ENCODE data around the gene AGAP5.

Gene AGAP5

GRCh38 chr10:73734796-73735305 lies 36.9 kb upstream of the AGAP5 start:
- H3K4me3 ChIP-seq (ENCODE audit: low read length): no peak overlapping the region
- TF ChIP-seq, protein P1, sequence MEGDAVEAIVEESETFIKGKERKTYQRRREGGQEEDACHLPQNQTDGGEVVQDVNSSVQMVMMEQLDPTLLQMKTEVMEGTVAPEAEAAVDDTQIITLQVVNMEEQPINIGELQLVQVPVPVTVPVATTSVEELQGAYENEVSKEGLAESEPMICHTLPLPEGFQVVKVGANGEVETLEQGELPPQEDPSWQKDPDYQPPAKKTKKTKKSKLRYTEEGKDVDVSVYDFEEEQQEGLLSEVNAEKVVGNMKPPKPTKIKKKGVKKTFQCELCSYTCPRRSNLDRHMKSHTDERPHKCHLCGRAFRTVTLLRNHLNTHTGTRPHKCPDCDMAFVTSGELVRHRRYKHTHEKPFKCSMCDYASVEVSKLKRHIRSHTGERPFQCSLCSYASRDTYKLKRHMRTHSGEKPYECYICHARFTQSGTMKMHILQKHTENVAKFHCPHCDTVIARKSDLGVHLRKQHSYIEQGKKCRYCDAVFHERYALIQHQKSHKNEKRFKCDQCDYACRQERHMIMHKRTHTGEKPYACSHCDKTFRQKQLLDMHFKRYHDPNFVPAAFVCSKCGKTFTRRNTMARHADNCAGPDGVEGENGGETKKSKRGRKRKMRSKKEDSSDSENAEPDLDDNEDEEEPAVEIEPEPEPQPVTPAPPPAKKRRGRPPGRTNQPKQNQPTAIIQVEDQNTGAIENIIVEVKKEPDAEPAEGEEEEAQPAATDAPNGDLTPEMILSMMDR (IDR thresholded peaks at IDR 0.05; ENCODE audit: insufficient read depth, low read depth, low read length, missing control alignments): no peak
- DNase-seq (ENCODE audit: low read depth): no peak

GRCh38 chr10:73734028-73734720 lies 36.3 kb upstream of the AGAP5 start:
- TF ChIP-seq, protein P1 (IDR thresholded peaks at IDR 0.05; ENCODE audit: insufficient read depth, low read depth, low read length, missing control alignments): no peak
- DNase-seq (ENCODE audit: low read depth): no peak
- no peak overlapping the region for H3K4me3 ChIP-seq (ENCODE audit: low read length)

DNA sequence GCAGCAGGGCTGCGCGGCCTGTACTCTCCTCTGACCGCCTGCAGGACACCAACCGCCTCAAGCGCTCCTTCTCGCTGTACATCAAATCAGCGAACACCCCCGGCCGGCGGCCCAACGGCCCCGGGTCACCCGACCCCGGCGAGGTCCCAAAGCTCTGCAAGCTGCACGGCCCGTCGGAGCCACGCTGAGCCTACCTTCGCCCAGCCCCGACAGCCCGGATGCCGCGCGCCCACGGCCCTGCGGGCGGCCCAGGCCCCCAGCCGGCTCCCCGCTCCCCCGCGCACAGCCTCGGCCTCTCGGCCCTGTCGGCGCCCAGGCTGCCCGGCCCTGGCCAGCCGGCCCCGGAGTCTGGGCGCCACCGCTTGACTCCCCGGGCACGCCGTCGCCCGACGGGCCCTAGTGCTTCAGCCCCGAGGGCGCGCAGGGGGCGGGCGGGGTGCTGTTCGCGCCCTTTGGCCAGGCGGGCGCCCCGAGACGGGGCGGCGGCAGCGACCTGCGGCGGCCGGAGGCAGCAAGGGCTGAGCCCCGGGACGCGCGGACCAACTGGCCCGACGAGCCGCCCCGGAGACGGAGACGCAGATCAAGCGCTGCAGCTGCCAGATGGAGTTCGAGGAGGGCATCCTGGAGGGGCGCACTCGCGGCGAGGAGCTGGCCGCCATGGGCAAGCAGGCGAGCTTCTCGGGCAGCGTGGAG lies 35.2 kb upstream of the AGAP5 start:
- TF ChIP-seq, protein P1 (IDR thresholded peaks at IDR 0.05; ENCODE audit: insufficient read depth, low read depth, low read length, missing control alignments): no peak
- H3K4me3 ChIP-seq (ENCODE audit: low read length): no peak overlapping the region
- no peak for DNase-seq (ENCODE audit: low read depth)

- H3K4me3 ChIP-seq (ENCODE audit: low read length): no peak overlapping the region
- TF ChIP-seq, protein P1 (IDR thresholded peaks at IDR 0.05; ENCODE audit: insufficient read depth, low read depth, low read length, missing control alignments): no peak
- DNase-seq (ENCODE audit: low read depth): no peak
Observed at GRCh38 chr10:73732426-73732825, 34.5 kb upstream of the AGAP5 start.

- no peak for DNase-seq (ENCODE audit: low read depth)
- H3K4me3 ChIP-seq (ENCODE audit: low read length): no peak overlapping the region
- TF ChIP-seq, protein P1 (IDR thresholded peaks at IDR 0.05; ENCODE audit: insufficient read depth, low read depth, low read length, missing control alignments): no peak
Observed at GRCh38 chr10:73731588-73732375, 33.9 kb upstream of the AGAP5 start.

DNA sequence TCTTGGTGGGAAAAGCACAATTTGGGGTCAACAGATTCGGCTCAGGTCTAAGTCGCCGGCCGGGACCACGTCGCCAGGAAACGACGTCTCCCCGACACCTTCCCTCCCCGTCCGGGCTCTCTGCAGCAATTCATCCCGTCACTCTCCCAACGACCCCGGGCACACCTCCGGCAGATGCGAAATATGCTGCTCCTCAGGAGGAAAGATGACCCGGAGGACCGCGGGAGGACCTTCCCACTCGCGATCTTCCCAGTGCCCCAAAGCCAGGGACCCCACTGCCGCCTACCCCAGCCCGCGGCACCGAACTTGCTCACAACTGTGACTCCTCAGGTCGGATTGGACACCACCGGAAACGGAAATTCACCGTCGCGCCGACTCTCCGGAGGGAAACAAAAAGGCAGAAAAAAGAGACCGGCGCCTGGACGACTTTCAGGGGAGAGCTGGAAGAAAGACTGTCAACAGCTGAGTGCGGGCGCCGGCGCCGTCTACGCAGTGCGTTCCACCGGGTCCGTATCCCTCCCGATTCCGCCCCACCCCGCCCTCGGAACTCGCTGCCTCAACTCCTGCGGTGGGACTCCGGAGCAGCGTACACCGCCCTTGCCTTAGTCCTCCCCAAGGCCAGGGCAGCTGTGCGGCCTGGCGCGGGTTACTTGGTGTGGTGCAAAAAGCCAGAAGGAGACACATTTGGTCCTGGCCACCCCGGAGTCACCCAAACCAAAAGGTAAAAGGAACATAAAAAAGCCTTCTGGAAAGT lies 32.4 kb upstream of the AGAP5 start:
- peak; percentile 92 for DNase-seq (ENCODE audit: low read depth)
- TF ChIP-seq, protein P1 (IDR thresholded peaks at IDR 0.05; ENCODE audit: insufficient read depth, low read depth, low read length, missing control alignments): no peak
- peak overlapping the region; percentile 93 for H3K4me3 ChIP-seq (ENCODE audit: low read length)

GRCh38 chr10:73729781-73730152 lies 31.9 kb upstream of the AGAP5 start:
- H3K4me3 ChIP-seq (ENCODE audit: low read length): peak overlapping the region; percentile 93
- peak; percentile 33 for DNase-seq (ENCODE audit: low read depth)
